Stimulated activated CD8-positive, alpha-beta memory T cell treated with anti-CD3 and anti-CD28 coated beads, Interleukin-7, amount 100 ng/mL, for 24 hours (primary cell): ENCODE measurements around the gene NUMA1.

Experiments
- DNase-seq: peaks from one replicate; pipeline ENCODE4 v3.0.0-alpha.2; 2020; ENCODE audit warnings: low read depth

NUMA1 gene

GRCh38 chr11:72013765-72014711 lies 66.3 kb downstream of the NUMA1 start:
- no peak for DNase-seq

DNA sequence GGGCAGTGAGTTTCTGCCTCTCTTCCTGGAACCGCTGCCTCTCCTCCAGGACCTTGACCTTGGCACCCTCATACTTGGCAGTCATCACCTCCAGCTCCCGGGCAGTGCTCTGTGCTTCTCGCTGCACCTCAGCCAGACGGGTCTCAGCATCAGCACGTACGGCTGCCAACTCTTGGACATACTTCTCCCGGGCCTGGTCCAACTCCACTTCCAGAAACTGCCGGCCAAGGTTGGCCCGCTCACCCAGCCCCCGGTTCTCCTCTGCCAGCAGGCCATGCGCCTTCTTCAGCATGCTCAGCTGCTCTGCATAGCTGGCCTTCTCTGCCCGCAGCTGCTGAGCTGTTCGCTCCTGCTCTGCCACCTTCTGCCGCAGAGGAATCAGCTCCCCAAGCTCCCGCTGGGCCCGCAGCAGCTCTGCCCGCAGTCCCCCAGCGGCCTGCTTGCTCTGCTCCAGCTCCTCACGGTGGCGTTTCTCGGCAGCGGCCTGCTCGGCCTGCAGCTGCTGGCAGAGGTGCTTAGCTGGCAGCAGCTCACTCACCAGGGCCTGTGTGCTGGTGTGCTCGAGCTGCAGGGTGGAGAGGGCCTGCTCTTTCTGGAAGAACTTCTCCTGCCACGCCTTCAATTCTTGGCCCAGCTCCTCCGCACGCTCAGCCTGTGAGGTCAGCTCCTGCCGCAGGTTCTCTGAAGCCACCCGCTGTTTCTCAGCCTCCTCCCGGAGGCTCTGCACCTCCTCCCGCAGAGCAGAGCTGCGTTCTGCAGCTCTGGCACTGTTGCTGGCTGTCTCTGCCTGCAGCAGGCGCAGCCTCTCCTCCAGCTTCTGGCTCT lies 67.2 kb downstream of the NUMA1 start:
- DNase-seq, result no peak

DNA sequence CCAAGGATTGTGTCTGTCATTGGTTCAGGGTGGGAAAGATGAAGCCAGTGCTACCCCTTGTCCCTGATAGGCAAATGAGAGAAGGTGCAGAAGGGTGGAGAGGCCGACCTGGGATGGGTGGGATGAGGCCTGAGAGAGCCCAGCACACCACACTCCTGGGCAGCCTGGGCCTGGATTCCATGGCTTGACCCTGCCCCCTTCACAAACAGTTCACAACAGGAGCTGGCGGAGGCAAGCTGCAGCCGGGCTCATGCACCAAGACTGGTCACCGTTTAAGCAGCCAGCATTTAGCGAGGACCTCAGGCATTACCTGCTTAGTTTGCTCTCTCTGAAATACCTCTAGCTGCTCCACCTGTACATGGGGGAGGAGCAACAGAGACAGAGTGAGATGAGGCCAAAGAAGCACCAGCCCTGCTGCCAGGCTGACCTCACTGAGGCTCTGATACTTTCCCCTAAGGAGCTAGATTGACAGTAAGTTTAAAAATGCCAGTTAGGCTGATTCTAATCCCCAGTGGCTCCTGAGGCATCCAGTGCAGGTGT lies 68.2 kb downstream of the NUMA1 start:
- DNase-seq, result no peak

- no peak for DNase-seq
Observed at GRCh38 chr11:72010529-72011233, 69.7 kb downstream of the NUMA1 start.

DNA sequence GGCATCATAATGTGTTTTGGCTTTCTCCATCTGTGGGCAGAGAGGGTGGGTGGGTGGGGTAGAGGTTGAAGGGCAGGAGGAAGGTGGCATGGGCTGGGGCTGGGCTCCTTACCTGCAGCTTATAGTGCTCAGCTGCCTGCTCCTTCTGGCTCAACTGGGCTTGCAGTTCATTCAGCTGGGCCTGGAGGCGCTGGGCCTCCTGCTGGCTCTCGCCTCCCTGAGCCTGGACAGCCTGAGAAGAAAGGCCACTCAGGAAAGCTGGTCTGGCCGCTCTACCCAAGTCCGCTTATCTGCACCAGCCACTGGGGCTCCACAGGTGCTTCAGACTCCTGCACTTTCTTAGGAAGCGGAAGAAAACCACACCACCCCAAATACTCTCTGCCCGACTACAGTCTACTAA lies 71.2 kb downstream of the NUMA1 start:
- no peak for DNase-seq

GRCh38 chr11:72008728-72009127 lies 71.6 kb downstream of the NUMA1 start:
- DNase-seq, result no peak

- DNase-seq, result no peak
Observed at GRCh38 chr11:72007587-72007986, 72.8 kb downstream of the NUMA1 start.

DNA sequence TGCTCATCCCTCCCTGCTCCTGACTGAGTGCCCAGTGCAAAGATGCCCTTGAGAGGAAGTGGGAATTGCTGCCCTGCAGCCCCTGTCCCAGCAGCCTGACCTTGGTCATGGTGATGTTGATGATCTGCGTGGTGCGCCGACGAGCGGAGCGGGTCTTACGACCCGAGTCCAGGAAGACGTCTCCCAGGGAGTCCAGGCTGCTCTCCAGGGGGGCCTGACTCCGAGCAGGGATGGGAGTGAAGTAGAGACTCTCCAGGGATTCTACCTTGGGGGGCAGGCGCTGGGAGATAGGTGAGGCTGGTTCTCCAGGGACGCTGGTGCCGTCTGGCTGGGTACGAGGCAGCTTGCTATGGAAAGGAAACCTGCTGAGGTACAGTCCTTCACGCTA lies 73.3 kb downstream of the NUMA1 start:
- DNase-seq, result no peak

- DNase-seq, result no peak
Observed at GRCh38 chr11:72006309-72007088, 73.8 kb downstream of the NUMA1 start.

DNA sequence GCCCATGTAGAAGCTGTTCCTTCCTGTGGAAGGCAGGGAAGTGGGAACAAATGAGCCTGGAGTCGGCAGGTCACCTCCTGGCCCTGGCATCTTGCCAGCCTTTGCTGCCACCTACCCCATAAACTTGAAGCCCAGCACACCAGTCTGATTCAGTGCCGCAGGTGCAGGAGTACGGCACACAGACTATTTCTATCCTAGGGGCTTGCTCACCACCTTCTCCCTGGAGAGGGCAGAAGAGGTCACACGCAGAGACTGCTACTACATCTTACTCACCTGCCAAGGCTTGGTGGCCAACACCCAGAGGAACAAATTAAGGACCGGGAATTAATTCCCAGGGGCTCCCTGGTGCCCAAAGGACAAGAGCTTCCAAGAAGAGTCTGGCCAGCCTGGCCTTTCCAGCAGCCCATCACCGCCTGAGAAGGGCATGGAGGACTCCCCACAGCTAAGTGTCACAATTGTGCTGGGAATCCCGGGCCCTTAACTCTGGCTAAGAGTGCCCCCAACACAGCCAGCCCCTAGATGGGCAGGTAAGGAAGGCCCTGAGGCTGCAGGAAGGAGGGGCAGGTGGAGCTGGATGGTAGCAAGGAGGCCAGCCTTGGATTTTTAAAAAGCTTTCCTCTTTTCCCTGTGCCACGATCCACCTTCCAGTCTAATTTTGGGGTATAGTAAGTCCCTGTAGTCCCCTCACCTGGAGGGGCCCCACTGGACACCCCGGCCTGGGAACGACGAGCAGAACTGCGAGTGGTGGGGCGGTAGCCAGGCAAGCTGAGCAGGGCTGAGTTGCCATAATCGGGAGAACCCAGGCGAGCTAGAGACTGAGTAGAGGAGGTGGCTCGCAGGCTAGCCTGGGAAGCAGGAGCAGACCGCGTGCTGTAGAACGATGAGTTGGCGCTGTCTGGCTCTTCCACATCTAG lies 74.7 kb downstream of the NUMA1 start:
- no peak for DNase-seq

DNA sequence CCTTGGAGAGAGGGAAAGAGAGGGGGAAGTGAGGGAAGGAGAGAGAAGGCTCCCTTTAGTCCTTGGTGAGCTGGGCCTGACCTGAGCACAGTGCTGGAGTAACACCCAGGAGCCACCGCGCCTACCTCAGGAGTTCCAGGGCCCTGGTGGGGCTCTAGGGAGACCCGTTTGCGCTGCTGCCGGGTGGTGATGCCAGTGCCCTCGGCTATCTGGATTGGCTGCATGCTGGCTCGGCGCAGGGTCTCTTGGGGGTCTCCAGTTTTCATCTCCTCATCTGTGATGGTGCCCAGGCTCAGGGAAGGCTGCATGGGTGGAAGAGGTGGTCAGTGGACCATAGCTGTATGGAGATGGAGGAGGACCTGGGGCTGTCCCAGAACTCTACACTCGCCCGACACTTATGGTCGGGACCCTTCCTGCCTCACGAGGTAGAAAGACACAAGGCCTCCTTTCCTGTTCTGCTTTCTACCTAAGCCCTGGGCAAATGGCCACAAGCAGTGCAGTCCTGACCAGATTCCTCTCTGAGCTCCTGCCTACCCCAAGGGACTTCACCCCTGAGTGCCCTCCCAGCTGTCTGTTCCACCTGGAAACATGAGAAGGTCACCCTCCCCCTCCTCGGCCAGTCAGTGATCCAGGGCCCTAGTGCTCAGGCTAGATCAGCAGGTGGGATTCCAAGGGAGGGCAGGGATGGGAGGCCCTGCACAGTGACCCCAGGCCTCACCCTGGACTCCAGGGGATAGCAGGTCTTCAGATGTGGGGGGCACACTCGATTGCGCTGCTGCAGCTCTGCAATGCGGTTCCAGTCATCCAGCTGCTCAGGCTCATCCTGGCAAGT lies 75.6 kb downstream of the NUMA1 start:
- DNase-seq, result no peak

DNA sequence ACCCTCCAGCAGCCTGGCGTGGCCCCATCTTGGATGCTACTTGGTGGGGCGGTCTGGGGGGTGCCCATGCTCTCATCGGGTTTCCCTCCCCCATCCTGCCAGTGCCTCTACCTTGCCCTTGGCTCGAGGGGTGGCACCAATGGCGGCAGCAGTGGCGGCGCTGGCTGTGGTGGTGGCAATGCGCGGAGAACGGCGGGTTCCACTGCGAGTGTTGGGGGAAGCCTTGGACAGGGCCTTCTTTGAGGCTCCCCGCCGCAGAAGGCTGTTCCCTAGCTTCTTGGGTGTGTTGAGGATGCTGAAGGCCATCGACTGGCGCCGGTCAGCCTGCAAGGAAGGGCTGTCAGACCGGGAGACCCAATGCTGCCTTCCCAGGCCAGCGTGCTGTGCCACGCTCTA lies 76.6 kb downstream of the NUMA1 start:
- no peak for DNase-seq

GRCh38 chr11:72002841-72003775 lies 77.2 kb downstream of the NUMA1 start:
- no peak for DNase-seq

GRCh38 chr11:72001834-72002591 lies 78.3 kb downstream of the NUMA1 start:
- DNase-seq, result no peak

DNA sequence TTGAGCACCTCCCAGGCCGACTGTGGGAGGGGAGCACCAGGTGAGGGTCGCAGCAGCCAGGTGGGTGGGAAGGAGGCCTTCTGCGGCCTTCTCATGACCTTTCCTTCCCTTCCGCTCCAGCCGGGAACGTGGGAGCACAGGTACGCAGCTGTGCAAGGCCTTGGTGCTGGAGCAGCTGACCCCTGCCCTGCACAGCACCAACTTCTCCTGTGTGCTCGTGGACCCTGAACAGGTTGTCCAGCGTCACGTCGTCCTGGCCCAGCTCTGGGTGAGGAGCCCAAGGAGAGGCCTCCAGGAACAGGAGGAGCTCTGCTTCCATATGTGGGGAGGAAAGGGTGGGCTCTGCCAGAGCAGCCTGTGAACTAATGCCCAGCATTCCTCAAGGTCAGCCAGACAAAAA lies 79.1 kb downstream of the NUMA1 start:
- no peak for DNase-seq

GRCh38 chr11:72000202-72000867 lies 80.0 kb downstream of the NUMA1 start:
- no peak for DNase-seq

GRCh38 chr11:71999798-72000197 lies 80.5 kb downstream of the NUMA1 start:
- DNase-seq, result no peak
